Ascending aorta (tissue), 2 donors: Measurements from ENCODE around the gene MPHOSPH9. TPM values are rescaled to one million over a fixed set of nuclear protein-coding genes. Genes with fewer than 3 reads are reported as not detected.

Experiments
- DNase-seq, 2 donors: peaks; one replicate each; pipeline ENCODE4 v3.0.0-alpha.2; 2019; ENCODE audit warnings: low spot score in 2 of 2
- H3K27ac ChIP-seq, 2 donors: fragments of 200-600 bp; sonication (generic); one replicate each; pipeline ENCODE4 v1.5.1; 2016 to 2017; ENCODE audit warnings: mild to moderate bottlenecking in 1 of 2
- H3K27me3 ChIP-seq: fragments of 200-600 bp; sonication (generic); one replicate; pipeline ENCODE4 v1.5.1; 2017
- H3K36me3 ChIP-seq, 2 donors: fragments of 200-600 bp; sonication (generic); one replicate each; pipeline ENCODE4 v1.5.1; 2016
- H3K4me1 ChIP-seq, 2 donors: fragments of 200-600 bp; sonication (generic); one replicate each; pipeline ENCODE4 v1.5.1; 2016 to 2017; ENCODE audit warnings: mild to moderate bottlenecking in 1 of 2
- H3K4me3 ChIP-seq, 2 donors: fragments of 200-600 bp; sonication (generic); one replicate each; pipeline ENCODE4 v1.5.1; 2016 to 2017; ENCODE audit warnings: mild to moderate bottlenecking in 1 of 2
- H3K9me3 ChIP-seq, 2 donors: fragments of 200-600 bp; sonication (generic); one replicate each; pipeline ENCODE4 v1.5.1; 2016
- CTCF ChIP-seq, 3 experiments: fragments of 200-600 bp in 2 of 3; fragments of 450-650 bp in 1 of 3; sonication (generic) in 2 of 3; IDR thresholded peaks; one replicate each; pipeline ENCODE4 v1.5.1; 2016 to 2019; ENCODE audit warnings: antibody characterized with exemption in 3 of 3, mild to moderate bottlenecking in 1 of 3, moderate library complexity in 1 of 3
- intact Hi-C: fragments of 100-400 bp; cut with DNase I; formaldehyde crosslinking; loops from one replicate; pipeline ENCODE4 v1.15.1; 2023
- total RNA-seq: library from RNA; depleted of rRNA; stranded (reverse); fragments of >200 nt; gene quantifications from one replicate; pipeline ENCODE4 v1.1.0, GENCODE V29; 2016

Gene MPHOSPH9
- total RNA-seq, 1 donor from 2014 or later = 21.6 TPM

DNA sequence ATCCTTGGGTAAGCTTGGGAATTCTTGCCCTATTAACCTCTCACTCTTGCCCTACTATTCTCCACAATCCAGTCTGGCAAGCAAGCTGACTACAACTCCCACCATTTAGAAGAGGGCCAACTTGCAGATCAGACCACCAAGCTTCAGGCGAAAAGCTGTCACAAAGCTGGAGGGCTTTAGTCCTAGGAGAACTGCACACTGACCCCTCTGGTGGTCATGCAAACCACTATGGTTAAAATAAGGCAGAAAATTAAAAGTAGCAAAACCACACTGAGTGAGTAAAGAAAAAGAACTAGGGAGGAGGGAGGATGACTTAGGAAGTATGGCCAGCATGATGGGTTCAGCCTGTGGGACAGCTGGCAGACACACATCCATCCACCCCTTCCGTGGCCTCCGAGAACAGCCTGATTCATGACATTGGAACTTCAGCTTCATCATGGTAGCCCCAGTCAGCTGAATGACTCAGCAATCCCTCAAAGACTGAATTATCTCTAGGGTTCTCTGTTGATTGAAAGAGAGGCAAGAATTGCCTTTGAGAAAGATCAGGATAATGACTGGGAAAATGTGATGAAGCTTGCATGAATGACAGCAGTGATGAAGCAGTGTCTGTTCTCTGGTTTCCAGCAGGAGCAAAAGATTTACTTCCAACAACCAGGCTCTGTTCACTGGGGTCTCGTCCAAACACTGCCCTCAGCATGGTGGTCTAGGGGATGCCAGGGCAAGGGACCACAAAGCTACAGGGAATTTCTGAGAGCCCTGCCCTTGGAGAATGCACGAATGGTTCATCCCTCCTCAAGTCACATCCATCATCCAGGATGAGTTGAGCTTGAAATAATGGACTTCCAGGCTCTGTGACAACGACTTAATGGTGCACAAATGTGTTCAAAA is 106.4 kb downstream of the MPHOSPH9 start:
- DNase-seq = peak in 1 of 2 donors; percentile 83
- intact Hi-C loops = no loop called here
- Histone ChIP-seq H3K9me3 (no peaks in the 10 kb centered on the region), H3K27ac (peak overlapping the region; percentile 20 to 34), H3K4me3 (no peak overlapping the region), H3K36me3 (no peaks in the 10 kb centered on the region), H3K4me1 (peaks cover 0 to 7% of the 10 kb centered on the region in 2 donors), H3K27me3 (no peaks in the 10 kb centered on the region)
- TF ChIP-seq CTCF (IDR thresholded peaks at IDR 0.05) = no peak

DNA sequence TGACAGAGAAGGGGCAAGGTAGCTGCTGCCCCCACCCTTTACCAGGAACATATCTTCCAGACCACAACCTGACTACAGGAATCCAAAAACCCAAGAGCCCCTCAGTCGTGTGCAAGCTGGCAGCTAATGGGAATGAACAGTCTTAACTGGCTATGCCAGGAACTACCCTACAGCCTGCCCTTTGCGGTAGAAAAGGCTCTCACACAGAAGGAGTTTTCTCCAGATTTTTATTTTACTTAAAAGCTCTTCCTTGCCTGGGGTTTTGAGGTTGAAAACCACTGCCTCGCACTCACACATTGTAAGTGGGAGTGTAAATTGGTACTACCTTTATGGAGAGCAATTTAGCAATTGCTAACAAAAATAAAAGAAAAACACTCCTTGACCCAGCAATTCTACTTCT is 110.3 kb downstream of the MPHOSPH9 start:
- DNase-seq = no peak
- peaks cover 0 to 7% of the 10 kb centered on the region in 2 donors for H3K4me1 ChIP-seq
- no peaks in the 10 kb centered on the region for H3K36me3 ChIP-seq

GRCh38 chr12:123121670-123122069 is 111.3 kb downstream of the MPHOSPH9 start:
- DNase-seq = no peak
- Histone ChIP-seq H3K36me3 (no peaks in the 10 kb centered on the region), H3K27ac (no peak overlapping the region), H3K27me3 (no peaks in the 10 kb centered on the region), H3K4me1 (peaks cover 0 to 5% of the 10 kb centered on the region in 2 donors), H3K4me3 (no peak overlapping the region), H3K9me3 (no peaks in the 10 kb centered on the region)
- TF ChIP-seq CTCF (IDR thresholded peaks at IDR 0.05) = no peak
- intact Hi-C loops = no loop called here

More for the DNA sequence above, 110.3 kb downstream of the MPHOSPH9 start:
- H3K27me3 ChIP-seq = no peaks in the 10 kb centered on the region
- no peaks in the 10 kb centered on the region for H3K9me3 ChIP-seq
- H3K4me3 ChIP-seq = no peak overlapping the region
- intact Hi-C loops = no loop called here
- H3K27ac ChIP-seq = no peak overlapping the region
- TF ChIP-seq CTCF (IDR thresholded peaks at IDR 0.05) = no peak

GRCh38 chr12:123120452-123121166 is 112.3 kb downstream of the MPHOSPH9 start:
- no peaks in the 10 kb centered on the region for H3K36me3 ChIP-seq
- no peaks in the 10 kb centered on the region for H3K9me3 ChIP-seq
- no peak overlapping the region for H3K27ac ChIP-seq
- H3K27me3 ChIP-seq = no peaks in the 10 kb centered on the region
- no peak overlapping the region for H3K4me3 ChIP-seq
- intact Hi-C loops = no loop called here
- TF ChIP-seq CTCF (IDR thresholded peaks at IDR 0.05) = no peak
- no peak for DNase-seq
- H3K4me1 ChIP-seq = peaks cover 0 to 5% of the 10 kb centered on the region in 2 donors

GRCh38 chr12:123119808-123120207 is 113.1 kb downstream of the MPHOSPH9 start:
- peaks cover 6 to 10% of the 10 kb centered on the region in 2 donors for H3K4me1 ChIP-seq
- intact Hi-C loops = no loop called here

More at GRCh38 chr12:123119808-123120207, 113.1 kb downstream of the MPHOSPH9 start:
- Histone ChIP-seq H3K4me3 (no peak overlapping the region), H3K9me3 (no peaks in the 10 kb centered on the region), H3K27me3 (no peaks in the 10 kb centered on the region), H3K36me3 (no peaks in the 10 kb centered on the region), H3K27ac (no peak overlapping the region)
- DNase-seq = no peak
- TF ChIP-seq CTCF (IDR thresholded peaks at IDR 0.05) = no peak
